Measurements from ENCODE around the gene KAZALD1.

KAZALD1 gene

DNA sequence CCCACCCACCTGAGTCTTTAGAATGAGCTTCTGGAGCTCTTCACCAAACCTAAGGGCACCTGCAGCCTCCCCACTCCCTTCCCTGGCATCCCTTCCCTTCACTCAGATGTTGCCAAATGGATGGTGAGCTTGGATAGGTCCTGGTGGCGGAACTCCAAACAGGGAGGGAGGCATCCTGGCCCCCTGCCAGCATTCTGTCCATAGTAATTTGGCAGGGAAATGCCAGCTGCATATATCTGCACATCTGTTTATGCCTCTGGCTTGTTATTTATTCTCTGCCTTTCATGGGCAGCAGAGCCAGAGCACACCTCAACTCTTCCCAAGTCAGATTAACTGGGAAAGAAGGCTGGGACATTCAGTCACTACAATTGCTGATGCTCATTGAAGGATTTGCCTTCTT, 18.1 kb downstream of the KAZALD1 start:
- POLR2A ChIA-PET, result no interaction called here
- 100% methylated on average over 1 of the region's 1 CpG for WGBS (ENCODE audit: insufficient coverage)
- Histone ChIP-seq H3K27me3 (replicated peaks in 2 of 5; ENCODE audit: control insufficient read depth in 4 of 5, insufficient read depth in 5 of 5, low read length in 4 of 5) (peaks cover 3 to 85% (median 34%) of the 10 kb centered on the region in 5 experiments), H3K9me3 (ENCODE audit: control extremely low read depth in 1 of 5, control insufficient read depth in 4 of 5, insufficient read depth in 2 of 5, low read depth in 1 of 5, low read length in 4 of 5) (no peaks in the 10 kb centered on the region), H3K4me1 (ENCODE audit: control extremely low read depth in 1 of 4, control insufficient read depth in 4 of 4, insufficient read depth in 4 of 4, low read length in 3 of 4) (no peaks in the 10 kb centered on the region), H3K27ac (ENCODE audit: insufficient read depth in 1 of 2, low read depth in 1 of 2, low read length in 2 of 2, poor library complexity in 1 of 2, severe bottlenecking in 2 of 2) (no peak overlapping the region), H3K4me3 (ENCODE audit: control insufficient read depth in 1 of 7, extremely low read depth in 1 of 7, insufficient read depth in 4 of 7, low read depth in 2 of 7, low read length in 6 of 7) (no peak overlapping the region), H3K36me3 (ENCODE audit: control insufficient read depth in 4 of 4, insufficient read depth in 4 of 4, low read length in 3 of 4) (no peaks in the 10 kb centered on the region)
- CTCF ChIA-PET, result interaction anchor here (0.9 to 67.5 kb wide), 6 partner anchors 11 to 63 kb away, joined by 3 to 1574 read pairs (median 6); partner anchors contain the start of genes KAZALD1, PDZD7 and SFXN3
- no peak for DNase-seq

DNA sequence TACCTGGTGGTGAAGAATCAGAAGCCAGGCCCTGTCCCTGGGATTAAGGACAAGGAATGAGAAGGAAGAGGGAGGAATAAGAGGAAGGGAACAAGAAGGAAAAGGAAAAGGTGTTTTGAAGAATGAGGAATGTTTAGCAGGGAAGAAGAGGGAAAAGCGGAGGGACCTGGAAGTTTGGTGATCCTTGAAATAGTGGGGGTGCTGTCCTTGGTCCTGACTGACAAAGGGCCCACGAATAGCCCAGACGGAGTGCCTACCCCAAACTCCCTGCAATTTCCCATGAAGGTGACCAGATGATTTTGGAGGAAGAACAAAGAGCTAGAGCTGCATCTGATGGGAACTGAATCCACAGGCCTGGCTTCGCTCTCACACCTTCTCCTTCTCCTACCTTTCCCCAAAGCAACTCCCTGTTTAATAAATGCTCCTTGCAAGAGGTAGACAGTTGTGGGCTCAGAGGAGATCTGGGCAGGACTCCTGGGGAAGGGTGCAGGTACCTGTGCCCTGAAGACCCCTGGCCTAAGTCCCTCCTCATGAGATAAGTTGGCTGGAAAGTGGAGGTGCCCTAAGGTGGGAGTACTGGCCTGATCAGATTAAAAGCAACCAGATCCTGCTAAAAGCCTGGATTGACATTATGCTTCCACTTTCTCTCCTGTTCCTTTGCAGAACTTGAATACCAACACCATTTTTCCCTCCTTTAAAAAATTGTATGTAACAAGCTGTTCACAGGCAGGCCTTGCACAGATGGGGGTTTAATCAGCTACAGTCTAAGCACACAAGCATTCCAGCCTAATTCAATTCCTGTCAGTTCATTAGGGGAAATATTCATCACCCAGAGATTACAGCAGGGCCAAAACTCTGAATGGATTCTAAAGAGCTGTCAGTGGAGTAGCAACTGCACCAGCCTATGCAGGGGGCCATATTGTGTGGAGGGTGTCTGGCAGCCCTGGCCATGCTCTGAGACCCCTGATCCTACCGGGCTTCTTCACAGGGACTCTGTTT, 19.4 kb downstream of the KAZALD1 start:
- CTCF ChIA-PET, result interaction anchor here (1.2 to 67.5 kb wide), 4 partner anchors 12 to 65 kb away, joined by 3 to 1574 read pairs (median 64); partner anchors contain the start of genes KAZALD1, PDZD7 and SFXN3
- Histone ChIP-seq H3K9me3 (ENCODE audit: control extremely low read depth in 1 of 5, control insufficient read depth in 4 of 5, insufficient read depth in 2 of 5, low read depth in 1 of 5, low read length in 4 of 5) (no peaks in the 10 kb centered on the region), H3K36me3 (ENCODE audit: control insufficient read depth in 4 of 4, insufficient read depth in 4 of 4, low read length in 3 of 4) (no peaks in the 10 kb centered on the region), H3K27ac (ENCODE audit: insufficient read depth in 1 of 2, low read depth in 1 of 2, low read length in 2 of 2, poor library complexity in 1 of 2, severe bottlenecking in 2 of 2) (no peak overlapping the region), H3K4me1 (ENCODE audit: control extremely low read depth in 1 of 4, control insufficient read depth in 4 of 4, insufficient read depth in 4 of 4, low read length in 3 of 4) (no peaks in the 10 kb centered on the region), H3K27me3 (replicated peaks in 2 of 5; ENCODE audit: control insufficient read depth in 4 of 5, insufficient read depth in 5 of 5, low read length in 4 of 5) (peaks cover 6 to 85% (median 28%) of the 10 kb centered on the region in 5 experiments), H3K4me3 (ENCODE audit: control insufficient read depth in 1 of 7, extremely low read depth in 1 of 7, insufficient read depth in 4 of 7, low read depth in 2 of 7, low read length in 6 of 7) (no peak overlapping the region)
- 39% methylated on average over 4 of the region's 5 CpGs for WGBS (ENCODE audit: insufficient coverage)
- POLR2A ChIA-PET, result no interaction called here
- peak in 2 of 3 donors; percentile 42 to 43 for DNase-seq

DNA sequence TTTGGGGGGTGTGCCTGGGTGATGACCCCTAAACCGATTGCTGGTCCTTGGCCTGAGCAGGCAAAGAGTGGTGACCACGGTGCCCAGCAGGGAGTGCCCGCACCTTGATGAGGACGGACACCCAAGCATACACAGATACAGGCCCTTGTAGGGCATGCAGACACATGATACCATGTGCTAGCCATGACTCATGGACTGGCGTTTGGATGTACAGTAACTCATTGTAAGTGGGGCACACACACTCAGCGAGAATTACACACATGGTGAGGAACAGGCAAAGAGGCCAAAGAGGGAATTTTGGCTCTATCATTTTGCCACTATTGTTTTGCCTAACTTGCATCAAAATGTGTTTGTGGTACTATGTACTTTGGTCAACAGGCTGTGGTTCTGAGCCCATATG, 24.1 kb downstream of the KAZALD1 start:
- 86% methylated on average over 1 of the region's 6 CpGs for WGBS (ENCODE audit: insufficient coverage)
- ChIA-PET POLR2A (no interaction called here), CTCF (interaction anchor here (1.2 to 67.5 kb wide), 6 partner anchors 12 to 56 kb away, joined by 3 to 1574 read pairs (median 8); partner anchors contain the start of genes KAZALD1, PDZD7 and SFXN3)
- H3K27me3 ChIP-seq (replicated peaks in 2 of 5; ENCODE audit: control insufficient read depth in 4 of 5, insufficient read depth in 5 of 5, low read length in 4 of 5), result peaks cover 6 to 97% (median 46%) of the 10 kb centered on the region in 5 experiments
- no peak overlapping the region for H3K27ac ChIP-seq (ENCODE audit: insufficient read depth in 1 of 2, low read depth in 1 of 2, low read length in 2 of 2, poor library complexity in 1 of 2, severe bottlenecking in 2 of 2)
- DNase-seq, result no peak
- no peaks in the 10 kb centered on the region for H3K4me1 ChIP-seq (ENCODE audit: control extremely low read depth in 1 of 4, control insufficient read depth in 4 of 4, insufficient read depth in 4 of 4, low read length in 3 of 4)
- no peaks in the 10 kb centered on the region for H3K9me3 ChIP-seq (ENCODE audit: control extremely low read depth in 1 of 5, control insufficient read depth in 4 of 5, insufficient read depth in 2 of 5, low read depth in 1 of 5, low read length in 4 of 5)
- no peaks in the 10 kb centered on the region for H3K36me3 ChIP-seq (ENCODE audit: control insufficient read depth in 4 of 4, insufficient read depth in 4 of 4, low read length in 3 of 4)
- H3K4me3 ChIP-seq (ENCODE audit: control insufficient read depth in 1 of 7, extremely low read depth in 1 of 7, insufficient read depth in 4 of 7, low read depth in 2 of 7, low read length in 6 of 7), result no peak overlapping the region

DNA sequence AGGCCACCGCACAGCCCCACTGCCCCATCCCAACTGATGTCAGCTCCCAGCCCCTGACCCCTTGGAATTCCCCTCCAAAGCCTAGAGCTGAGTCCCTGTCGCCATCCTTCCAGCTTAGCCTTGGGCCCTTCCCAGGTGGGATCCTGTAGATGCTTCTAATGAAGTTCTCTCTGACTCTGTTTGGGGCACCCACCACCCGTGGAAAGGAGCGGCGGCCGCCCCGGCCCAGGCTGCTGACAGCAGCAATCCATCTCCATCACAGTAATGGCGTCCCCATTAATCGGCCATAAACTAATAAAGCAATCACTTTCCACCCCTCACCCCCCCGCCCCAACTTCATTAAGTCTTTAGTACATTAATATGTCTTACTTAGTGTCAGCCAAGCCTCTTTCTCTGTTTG, 25.6 kb downstream of the KAZALD1 start:
- 41% methylated on average over 7 of the region's 10 CpGs for WGBS (ENCODE audit: insufficient coverage)
- no peaks in the 10 kb centered on the region for H3K4me1 ChIP-seq (ENCODE audit: control extremely low read depth in 1 of 4, control insufficient read depth in 4 of 4, insufficient read depth in 4 of 4, low read length in 3 of 4)
- no peaks in the 10 kb centered on the region for H3K36me3 ChIP-seq (ENCODE audit: control insufficient read depth in 4 of 4, insufficient read depth in 4 of 4, low read length in 3 of 4)
- peaks cover 7 to 98% (median 50%) of the 10 kb centered on the region in 5 experiments for H3K27me3 ChIP-seq (replicated peaks in 2 of 5; ENCODE audit: control insufficient read depth in 4 of 5, insufficient read depth in 5 of 5, low read length in 4 of 5)
- ChIA-PET CTCF (interaction anchor here (2.4 to 67.5 kb wide), 4 partner anchors 10 to 55 kb away, joined by 7 to 1574 read pairs (median 70); partner anchors contain the start of genes KAZALD1, PDZD7 and SFXN3), POLR2A (no interaction called here)
- no peak overlapping the region for H3K4me3 ChIP-seq (ENCODE audit: control insufficient read depth in 1 of 7, extremely low read depth in 1 of 7, insufficient read depth in 4 of 7, low read depth in 2 of 7, low read length in 6 of 7)
- H3K9me3 ChIP-seq (ENCODE audit: control extremely low read depth in 1 of 5, control insufficient read depth in 4 of 5, insufficient read depth in 2 of 5, low read depth in 1 of 5, low read length in 4 of 5), result no peaks in the 10 kb centered on the region
- DNase-seq, result no peak
- no peak overlapping the region for H3K27ac ChIP-seq (ENCODE audit: insufficient read depth in 1 of 2, low read depth in 1 of 2, low read length in 2 of 2, poor library complexity in 1 of 2, severe bottlenecking in 2 of 2)

DNA sequence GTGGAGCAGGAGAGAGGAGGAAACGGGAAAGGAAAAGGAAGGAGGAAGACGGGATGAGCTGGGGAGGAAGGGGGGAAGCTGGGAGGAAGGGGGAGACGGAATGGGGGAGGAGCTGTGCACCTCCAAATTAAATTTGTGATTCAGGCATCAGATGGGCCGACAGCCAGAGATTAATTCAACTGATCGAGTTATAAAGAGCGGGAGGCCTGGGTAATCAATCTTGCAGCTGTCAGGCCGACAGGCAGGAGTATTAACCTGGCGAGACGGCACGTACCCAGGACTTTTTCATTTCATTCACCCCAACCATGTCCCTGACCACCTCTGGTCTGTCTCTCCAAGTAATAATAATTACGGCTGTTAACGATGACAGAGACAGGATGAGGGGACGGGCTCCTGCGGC, 26.2 kb downstream of the KAZALD1 start:
- POLR2A ChIA-PET, result no interaction called here
- H3K4me1 ChIP-seq (ENCODE audit: control extremely low read depth in 1 of 4, control insufficient read depth in 4 of 4, insufficient read depth in 4 of 4, low read length in 3 of 4), result no peaks in the 10 kb centered on the region
- CTCF ChIA-PET, result interaction anchor here (0.7 to 67.5 kb wide), 6 partner anchors 10 to 54 kb away, joined by 3 to 1574 read pairs (median 10); partner anchors contain the start of genes KAZALD1, PDZD7 and SFXN3
- H3K9me3 ChIP-seq (ENCODE audit: control extremely low read depth in 1 of 5, control insufficient read depth in 4 of 5, insufficient read depth in 2 of 5, low read depth in 1 of 5, low read length in 4 of 5), result no peaks in the 10 kb centered on the region
- no peak for DNase-seq
- no peaks in the 10 kb centered on the region for H3K36me3 ChIP-seq (ENCODE audit: control insufficient read depth in 4 of 4, insufficient read depth in 4 of 4, low read length in 3 of 4)
- no peak overlapping the region for H3K4me3 ChIP-seq (ENCODE audit: control insufficient read depth in 1 of 7, extremely low read depth in 1 of 7, insufficient read depth in 4 of 7, low read depth in 2 of 7, low read length in 6 of 7)
- H3K27ac ChIP-seq (ENCODE audit: insufficient read depth in 1 of 2, low read depth in 1 of 2, low read length in 2 of 2, poor library complexity in 1 of 2, severe bottlenecking in 2 of 2), result no peak overlapping the region
- WGBS (ENCODE audit: insufficient coverage), result 12% methylated on average over 11 of the region's 14 CpGs
- H3K27me3 ChIP-seq (replicated peaks in 2 of 5; ENCODE audit: control insufficient read depth in 4 of 5, insufficient read depth in 5 of 5, low read length in 4 of 5), result peaks cover 7 to 98% (median 50%) of the 10 kb centered on the region in 5 experiments

DNA sequence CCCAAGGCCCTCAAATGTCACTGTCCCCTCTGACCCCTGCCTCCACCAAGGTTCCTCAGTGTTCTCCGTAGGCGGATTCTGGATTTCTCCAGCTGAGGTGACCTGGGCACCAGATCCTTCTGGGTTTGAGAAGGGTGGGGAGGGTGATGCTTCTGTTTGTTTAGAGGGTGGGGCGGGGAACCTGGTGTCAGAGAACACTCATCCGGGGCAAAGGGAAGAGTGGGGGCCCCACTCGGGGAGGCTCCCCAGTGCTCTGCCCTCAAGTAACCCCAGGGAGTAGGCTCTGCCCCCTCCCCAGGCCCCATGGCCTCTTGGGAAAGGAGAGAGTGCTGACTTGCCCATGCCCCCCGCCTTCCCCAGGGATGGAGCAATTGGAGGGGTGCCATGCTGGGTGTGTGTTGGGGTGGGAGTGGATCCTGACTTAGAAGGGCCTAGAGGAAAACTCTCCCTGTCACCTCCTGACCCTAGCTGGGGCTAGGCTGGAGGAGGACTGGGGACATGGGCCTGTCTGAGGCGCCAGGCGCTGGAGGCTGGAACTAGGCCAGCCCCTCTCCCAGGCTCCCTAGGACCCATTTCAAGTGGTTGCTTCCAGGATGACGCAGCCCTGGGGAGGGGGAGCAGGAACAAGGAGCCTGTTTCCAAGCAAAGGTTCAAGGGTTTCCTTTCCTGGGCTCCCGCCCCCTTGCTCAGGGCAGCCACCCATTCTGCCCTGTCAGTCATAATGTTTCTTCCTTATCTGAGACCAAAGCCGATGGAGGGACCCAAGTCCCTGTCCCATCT, 27.9 kb downstream of the KAZALD1 start:
- Histone ChIP-seq H3K9me3 (ENCODE audit: control extremely low read depth in 1 of 5, control insufficient read depth in 4 of 5, insufficient read depth in 2 of 5, low read depth in 1 of 5, low read length in 4 of 5) (no peaks in the 10 kb centered on the region), H3K27me3 (replicated peaks in 2 of 5; ENCODE audit: control insufficient read depth in 4 of 5, insufficient read depth in 5 of 5, low read length in 4 of 5) (peaks cover 5 to 99% (median 50%) of the 10 kb centered on the region in 5 experiments)

More for the DNA sequence above, 27.9 kb downstream of the KAZALD1 start:
- Histone ChIP-seq H3K36me3 (ENCODE audit: control insufficient read depth in 4 of 4, insufficient read depth in 4 of 4, low read length in 3 of 4) (no peaks in the 10 kb centered on the region), H3K4me1 (ENCODE audit: control extremely low read depth in 1 of 4, control insufficient read depth in 4 of 4, insufficient read depth in 4 of 4, low read length in 3 of 4) (no peaks in the 10 kb centered on the region), H3K4me3 (ENCODE audit: control insufficient read depth in 1 of 7, extremely low read depth in 1 of 7, insufficient read depth in 4 of 7, low read depth in 2 of 7, low read length in 6 of 7) (no peak overlapping the region), H3K27ac (ENCODE audit: insufficient read depth in 1 of 2, low read depth in 1 of 2, low read length in 2 of 2, poor library complexity in 1 of 2, severe bottlenecking in 2 of 2) (no peak overlapping the region)
- ChIA-PET POLR2A (no interaction called here), CTCF (interaction anchor here (2.5 to 67.5 kb wide), 4 partner anchors 8 to 51 kb away, joined by 7 to 1574 read pairs (median 280); partner anchors contain the start of genes KAZALD1, PDZD7, SFXN3 and TLX1)
- DNase-seq, result no peak
- 70% methylated on average over 4 of the region's 11 CpGs for WGBS (ENCODE audit: insufficient coverage)

All from common myeloid progenitor, CD34-positive (primary cell).